ENCODE data around the gene SKAP1. TPM values are rescaled to one million over a fixed set of nuclear protein-coding genes. Genes with fewer than 3 reads are reported as not detected.

The SKAP1 gene
- total RNA-seq, 1 donor from 2014 or later = not detected

DNA sequence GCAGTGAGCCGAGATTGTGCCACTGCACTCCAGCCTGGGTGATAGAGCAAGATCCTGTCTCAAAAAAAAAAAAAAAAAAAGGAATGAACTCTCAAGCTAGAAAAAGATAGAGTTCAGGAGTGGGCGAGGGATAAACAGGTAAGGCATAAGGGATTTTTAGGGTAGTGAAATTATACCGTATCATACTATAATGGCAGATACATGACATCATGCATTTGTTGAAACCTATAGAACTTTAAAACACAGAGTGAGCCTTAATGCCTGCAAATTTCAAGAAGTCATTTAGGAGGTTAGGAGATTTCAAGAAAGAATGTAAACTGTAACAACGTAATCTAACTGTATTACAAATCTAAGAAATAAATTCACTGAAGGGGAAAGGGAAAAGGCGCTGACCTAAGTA is 20.4 kb downstream of the SKAP1 start:
- no peak for DNase-seq
- peaks cover 2% of the 10 kb centered on the region for H3K27me3 Mint-ChIP-seq (ENCODE audit: unreplicated experiment)
- H3K9me3 Mint-ChIP-seq (ENCODE audit: unreplicated experiment) = no peaks in the 10 kb centered on the region
- no peaks in the 10 kb centered on the region for H3K36me3 Mint-ChIP-seq (ENCODE audit: unreplicated experiment)
- no peak overlapping the region for H3K4me3 Mint-ChIP-seq (ENCODE audit: unreplicated experiment)
- no peak overlapping the region for H3K27ac Mint-ChIP-seq (ENCODE audit: unreplicated experiment)
- H3K4me1 Mint-ChIP-seq (ENCODE audit: low read depth, unreplicated experiment) = no peaks in the 10 kb centered on the region
- TF ChIP-seq, protein P1, sequence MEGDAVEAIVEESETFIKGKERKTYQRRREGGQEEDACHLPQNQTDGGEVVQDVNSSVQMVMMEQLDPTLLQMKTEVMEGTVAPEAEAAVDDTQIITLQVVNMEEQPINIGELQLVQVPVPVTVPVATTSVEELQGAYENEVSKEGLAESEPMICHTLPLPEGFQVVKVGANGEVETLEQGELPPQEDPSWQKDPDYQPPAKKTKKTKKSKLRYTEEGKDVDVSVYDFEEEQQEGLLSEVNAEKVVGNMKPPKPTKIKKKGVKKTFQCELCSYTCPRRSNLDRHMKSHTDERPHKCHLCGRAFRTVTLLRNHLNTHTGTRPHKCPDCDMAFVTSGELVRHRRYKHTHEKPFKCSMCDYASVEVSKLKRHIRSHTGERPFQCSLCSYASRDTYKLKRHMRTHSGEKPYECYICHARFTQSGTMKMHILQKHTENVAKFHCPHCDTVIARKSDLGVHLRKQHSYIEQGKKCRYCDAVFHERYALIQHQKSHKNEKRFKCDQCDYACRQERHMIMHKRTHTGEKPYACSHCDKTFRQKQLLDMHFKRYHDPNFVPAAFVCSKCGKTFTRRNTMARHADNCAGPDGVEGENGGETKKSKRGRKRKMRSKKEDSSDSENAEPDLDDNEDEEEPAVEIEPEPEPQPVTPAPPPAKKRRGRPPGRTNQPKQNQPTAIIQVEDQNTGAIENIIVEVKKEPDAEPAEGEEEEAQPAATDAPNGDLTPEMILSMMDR (IDR thresholded peaks at IDR 0.05; ENCODE audit: partially characterized antibody, unreplicated experiment) = no peak

DNA sequence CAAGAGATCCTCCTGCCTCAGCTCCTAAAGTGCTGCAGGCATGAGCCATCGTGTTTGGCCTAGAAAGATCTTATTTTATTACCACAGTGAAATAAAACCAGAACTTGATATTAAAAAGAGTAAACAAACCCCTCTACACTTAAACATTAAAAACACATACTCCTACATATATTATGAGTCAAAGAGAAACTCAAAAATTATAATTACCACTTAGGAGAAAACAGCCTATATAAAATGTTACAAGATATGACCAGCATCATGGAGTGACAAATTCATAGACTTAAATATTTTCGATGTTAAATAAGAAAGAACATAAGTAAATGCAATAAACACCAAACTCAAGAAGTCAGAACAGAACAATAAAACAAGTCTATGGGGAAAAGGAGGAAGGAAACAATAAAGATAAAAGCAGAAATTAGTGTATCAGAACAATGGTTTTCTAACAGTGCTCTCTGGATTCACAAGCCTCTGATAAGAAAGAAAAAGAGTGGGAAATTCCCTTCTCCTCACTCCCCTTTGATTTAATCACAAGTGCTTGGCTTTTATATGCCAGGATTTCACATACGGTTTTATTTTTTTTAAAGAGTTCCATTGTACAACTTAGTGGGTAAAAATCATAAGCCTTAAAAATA is 23.0 kb downstream of the SKAP1 start:
- Mint-ChIP-seq H3K4me3 (ENCODE audit: unreplicated experiment) (no peak overlapping the region), H3K9me3 (ENCODE audit: unreplicated experiment) (no peaks in the 10 kb centered on the region), H3K36me3 (ENCODE audit: unreplicated experiment) (no peaks in the 10 kb centered on the region), H3K4me1 (ENCODE audit: low read depth, unreplicated experiment) (no peaks in the 10 kb centered on the region), H3K27me3 (ENCODE audit: unreplicated experiment) (peaks cover 2% of the 10 kb centered on the region), H3K27ac (ENCODE audit: unreplicated experiment) (no peak overlapping the region)
- TF ChIP-seq, protein P1 (IDR thresholded peaks at IDR 0.05; ENCODE audit: partially characterized antibody, unreplicated experiment) = no peak
- no peak for DNase-seq

DNA sequence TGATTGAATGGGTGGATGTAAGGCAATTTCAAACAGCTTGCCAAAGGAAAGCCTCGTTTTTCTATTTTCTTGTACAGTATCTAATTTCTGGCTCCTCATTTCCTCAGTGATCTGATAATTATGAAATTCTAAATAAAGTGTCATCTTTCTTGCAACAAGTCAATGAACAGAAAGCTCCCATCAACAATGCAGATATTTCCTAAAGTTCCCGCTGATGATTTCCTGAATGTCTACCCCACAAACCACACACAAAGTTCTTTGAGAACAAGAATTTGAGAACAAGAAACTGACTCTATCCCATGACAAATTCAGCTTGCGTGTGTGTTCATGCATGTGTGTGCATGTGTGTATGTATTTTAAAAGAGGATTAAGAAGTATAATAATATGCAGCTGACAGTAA is 35.2 kb downstream of the SKAP1 start:
- H3K4me1 Mint-ChIP-seq (ENCODE audit: low read depth, unreplicated experiment) = no peaks in the 10 kb centered on the region
- no peaks in the 10 kb centered on the region for H3K27me3 Mint-ChIP-seq (ENCODE audit: unreplicated experiment)
- no peaks in the 10 kb centered on the region for H3K36me3 Mint-ChIP-seq (ENCODE audit: unreplicated experiment)
- no peak overlapping the region for H3K4me3 Mint-ChIP-seq (ENCODE audit: unreplicated experiment)
- TF ChIP-seq, protein P1 (IDR thresholded peaks at IDR 0.05; ENCODE audit: partially characterized antibody, unreplicated experiment) = no peak
- no peak overlapping the region for H3K27ac Mint-ChIP-seq (ENCODE audit: unreplicated experiment)
- peaks cover 2% of the 10 kb centered on the region for H3K9me3 Mint-ChIP-seq (ENCODE audit: unreplicated experiment)
- no peak for DNase-seq

DNA sequence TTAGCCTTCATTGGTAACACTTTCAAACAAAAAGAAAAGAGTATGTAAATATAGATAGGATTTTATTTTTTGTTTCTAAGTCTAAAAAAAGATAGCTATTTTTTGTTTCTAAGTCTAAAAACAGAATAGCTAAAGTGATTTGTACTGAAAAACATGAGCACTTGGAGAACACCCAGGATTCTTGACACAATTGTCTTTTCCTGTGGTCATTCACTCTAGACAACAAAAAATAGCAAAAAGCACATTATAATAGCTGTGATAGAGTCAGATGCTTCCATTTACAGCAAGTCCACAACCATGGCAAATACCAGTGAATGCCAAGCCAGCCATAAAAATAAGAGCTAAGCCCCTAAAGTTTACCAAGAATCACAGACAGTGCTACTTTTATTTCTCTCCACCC is 36.7 kb downstream of the SKAP1 start:
- no peak overlapping the region for H3K27ac Mint-ChIP-seq (ENCODE audit: unreplicated experiment)
- TF ChIP-seq, protein P1 (IDR thresholded peaks at IDR 0.05; ENCODE audit: partially characterized antibody, unreplicated experiment) = no peak
- no peaks in the 10 kb centered on the region for H3K4me1 Mint-ChIP-seq (ENCODE audit: low read depth, unreplicated experiment)
- H3K4me3 Mint-ChIP-seq (ENCODE audit: unreplicated experiment) = no peak overlapping the region
- no peaks in the 10 kb centered on the region for H3K36me3 Mint-ChIP-seq (ENCODE audit: unreplicated experiment)
- no peak for DNase-seq
- H3K9me3 Mint-ChIP-seq (ENCODE audit: unreplicated experiment) = peaks cover 2% of the 10 kb centered on the region
- H3K27me3 Mint-ChIP-seq (ENCODE audit: unreplicated experiment) = no peaks in the 10 kb centered on the region

DNA sequence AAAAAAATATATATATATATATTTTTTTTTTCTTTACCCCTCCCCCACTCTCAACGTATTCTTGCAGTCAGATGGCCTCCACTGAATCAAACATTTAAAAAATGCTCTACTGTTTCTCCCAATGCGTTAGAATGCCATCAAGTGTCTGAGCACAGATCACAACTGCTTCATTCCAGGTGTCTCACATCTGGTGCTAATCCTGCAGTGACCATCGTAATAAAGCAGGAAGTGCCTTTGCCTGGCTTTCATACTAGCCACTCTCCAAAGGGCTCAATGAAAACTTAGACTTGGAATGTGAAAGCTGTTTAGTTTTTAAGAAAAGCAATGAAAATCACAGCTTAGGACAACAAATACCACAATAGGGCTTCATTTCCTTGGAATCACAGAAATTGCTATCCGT is 37.2 kb downstream of the SKAP1 start:
- H3K4me1 Mint-ChIP-seq (ENCODE audit: low read depth, unreplicated experiment) = no peaks in the 10 kb centered on the region
- H3K4me3 Mint-ChIP-seq (ENCODE audit: unreplicated experiment) = no peak overlapping the region
- TF ChIP-seq, protein P1 (IDR thresholded peaks at IDR 0.05; ENCODE audit: partially characterized antibody, unreplicated experiment) = no peak
- H3K36me3 Mint-ChIP-seq (ENCODE audit: unreplicated experiment) = no peaks in the 10 kb centered on the region
- peaks cover 2% of the 10 kb centered on the region for H3K9me3 Mint-ChIP-seq (ENCODE audit: unreplicated experiment)
- no peaks in the 10 kb centered on the region for H3K27me3 Mint-ChIP-seq (ENCODE audit: unreplicated experiment)
- no peak overlapping the region for H3K27ac Mint-ChIP-seq (ENCODE audit: unreplicated experiment)
- no peak for DNase-seq
